GM11168 (cell line): ENCODE results near the gene ADARB2.
"Not testable (repeated sequence)": the region's sequence is repeated elsewhere in the genome, so short reads cannot be mapped to it uniquely, and the experiment has no call there.

ENCODE experiments used
- in situ Hi-C: fragments of 300-500 bp; cut with MboI; formaldehyde crosslinking; loops from one replicate; pipeline ENCODE4 v1.12.0; 2022; ENCODE audit warnings: low sequenced_read_pairs; ENCODE audit not compliant: unreplicated experiment

Gene ADARB2

GRCh38 chr10:1267148-1267547 lies 470.2 kb downstream of the ADARB2 start:
- in situ Hi-C loops: no loop called here

DNA sequence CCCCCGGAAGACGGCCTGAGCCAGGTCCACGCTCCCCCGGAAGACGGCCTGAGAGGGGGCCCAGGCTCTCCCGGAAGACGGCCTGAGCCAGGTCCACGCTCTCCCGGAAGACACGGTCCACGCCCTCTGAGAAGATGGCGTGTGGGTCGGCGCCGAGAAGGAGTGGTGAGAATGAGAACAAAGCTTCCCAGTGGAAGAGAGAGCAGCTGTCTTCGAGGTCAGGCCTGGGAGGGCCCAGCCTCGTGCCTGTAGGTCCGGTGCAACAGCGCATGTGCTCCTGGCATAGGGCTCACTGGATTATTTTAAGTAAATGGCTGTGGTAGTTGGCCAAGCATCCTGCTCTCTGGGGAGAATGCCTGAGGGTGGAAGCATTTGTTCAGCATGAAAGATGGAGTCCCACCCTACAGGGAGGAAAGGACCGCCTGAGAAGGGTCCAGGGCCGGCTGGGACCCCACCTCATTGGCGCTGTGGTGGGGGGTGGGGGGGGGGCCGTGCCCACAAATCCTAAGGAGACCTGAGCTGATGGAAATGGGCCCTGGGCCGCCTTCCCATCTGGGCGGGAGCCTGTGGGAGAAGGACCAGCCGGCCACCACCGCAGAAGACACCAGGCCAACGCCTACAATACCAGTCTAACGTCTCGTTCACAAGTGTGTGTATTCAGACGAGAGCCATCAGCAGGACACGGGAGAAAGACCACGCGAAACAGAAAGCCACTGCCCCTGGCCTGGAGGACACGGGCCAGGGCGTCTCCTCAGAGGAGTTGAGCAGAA lies 471.1 kb downstream of the ADARB2 start:
- in situ Hi-C loops: no loop called here

- in situ Hi-C loops: no loop called here
Observed at GRCh38 chr10:1264001-1264400, 473.3 kb downstream of the ADARB2 start.

- in situ Hi-C loops: no loop called here
Observed at GRCh38 chr10:1257274-1257673, 480.1 kb downstream of the ADARB2 start.

- in situ Hi-C loops: no loop called here
Observed at GRCh38 chr10:1256432-1256725, 480.9 kb downstream of the ADARB2 start.

DNA sequence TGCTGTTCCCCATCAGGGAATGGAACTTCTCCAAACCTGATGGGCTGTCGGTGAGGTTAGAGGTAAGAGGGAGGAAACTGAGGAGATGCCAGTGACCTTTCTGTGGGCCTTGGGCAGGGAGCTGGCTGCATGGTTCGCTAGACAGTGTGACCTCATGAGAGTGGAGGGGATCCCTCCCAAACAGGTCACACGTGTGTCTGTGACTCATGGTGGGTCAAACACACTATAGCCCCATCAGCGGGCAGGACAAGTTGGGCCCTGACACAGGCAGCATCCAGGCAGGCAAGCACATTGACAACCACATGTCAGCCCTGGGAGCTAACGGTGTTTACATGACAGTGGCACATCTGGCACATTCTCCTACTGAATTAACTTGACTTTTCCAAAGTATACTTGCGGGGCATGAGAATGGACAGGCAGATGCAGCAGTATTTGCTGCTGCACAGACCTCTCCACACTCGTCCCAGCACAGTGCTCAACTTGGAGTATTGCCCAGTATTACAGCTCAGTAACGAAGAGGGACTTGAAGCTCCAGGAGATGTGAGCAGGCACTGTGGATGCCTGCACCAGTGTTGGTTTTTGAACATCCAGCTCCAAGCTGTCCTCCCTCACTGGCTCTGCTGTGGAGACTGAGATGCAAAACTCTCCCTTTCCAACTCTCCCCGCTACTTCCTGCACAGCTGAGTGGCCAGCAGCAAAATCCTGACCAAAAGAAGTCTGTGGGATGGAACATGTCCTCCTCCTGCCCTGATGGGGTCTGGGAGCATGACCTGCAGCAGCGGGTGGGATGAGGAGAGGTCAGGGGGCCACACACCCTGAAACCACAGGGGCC lies 481.5 kb downstream of the ADARB2 start:
- in situ Hi-C loops: no loop called here

DNA sequence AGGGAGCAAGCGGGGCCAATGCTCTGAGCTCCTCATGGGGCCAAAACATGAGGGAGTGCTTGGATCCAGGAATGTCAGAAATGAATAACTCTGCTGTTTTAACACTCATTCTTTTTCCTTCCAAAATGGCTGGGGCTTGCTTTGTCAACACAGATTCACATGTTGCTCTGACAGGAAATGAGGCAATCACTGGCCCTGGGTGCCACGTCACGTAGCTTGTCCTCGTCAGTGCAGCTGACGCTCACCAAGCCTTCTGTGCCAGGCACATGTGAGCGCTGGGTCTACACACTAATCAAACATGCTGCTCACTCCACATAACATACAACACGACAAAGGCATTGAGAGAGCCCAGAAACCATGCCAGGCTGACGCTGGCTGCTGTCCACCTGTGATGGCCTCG lies 482.2 kb downstream of the ADARB2 start:
- in situ Hi-C loops: no loop called here

GRCh38 chr10:1253523-1254353 lies 483.6 kb downstream of the ADARB2 start:
- in situ Hi-C loops: no loop called here

GRCh38 chr10:1251769-1252168 lies 485.6 kb downstream of the ADARB2 start:
- in situ Hi-C loops: no loop called here

DNA sequence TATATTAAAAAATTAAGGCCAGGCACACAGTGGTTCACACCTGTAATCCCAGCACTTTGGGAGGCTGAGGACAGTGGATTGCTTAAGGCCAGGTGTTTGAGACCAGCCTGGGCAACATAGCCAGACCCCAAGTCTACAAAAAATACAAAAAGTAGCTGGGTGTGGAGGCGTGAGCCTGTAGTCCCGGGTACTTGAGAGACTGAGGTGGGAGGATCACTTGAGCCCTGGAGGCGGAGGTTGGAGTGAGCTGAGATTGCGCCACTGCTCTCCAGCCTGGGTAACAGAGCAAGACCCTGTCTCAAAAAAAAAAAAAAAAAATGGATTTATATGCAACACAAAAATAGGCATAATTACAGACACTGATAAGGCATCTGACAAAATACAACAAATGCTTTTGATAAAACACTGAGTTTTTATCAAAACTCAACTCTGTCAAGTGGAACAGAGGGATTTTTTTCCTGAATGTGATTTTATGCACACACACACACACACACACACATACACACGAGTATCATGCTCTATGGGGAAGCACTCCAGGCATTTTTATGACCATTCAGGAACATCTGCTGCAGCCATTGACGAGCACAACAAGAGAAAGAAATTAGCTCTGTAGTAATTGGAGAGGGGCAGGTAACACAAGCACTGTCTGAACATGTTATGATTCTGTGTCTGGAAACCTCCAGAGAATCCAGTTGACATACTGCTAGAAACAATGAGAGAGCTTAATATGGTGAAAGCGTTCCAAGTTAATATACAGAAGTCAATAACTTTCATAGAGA lies 488.0 kb downstream of the ADARB2 start:
- in situ Hi-C loops: no loop called here

GRCh38 chr10:1248262-1248630 lies 489.1 kb downstream of the ADARB2 start:
- in situ Hi-C loops: not testable (repeated sequence)

DNA sequence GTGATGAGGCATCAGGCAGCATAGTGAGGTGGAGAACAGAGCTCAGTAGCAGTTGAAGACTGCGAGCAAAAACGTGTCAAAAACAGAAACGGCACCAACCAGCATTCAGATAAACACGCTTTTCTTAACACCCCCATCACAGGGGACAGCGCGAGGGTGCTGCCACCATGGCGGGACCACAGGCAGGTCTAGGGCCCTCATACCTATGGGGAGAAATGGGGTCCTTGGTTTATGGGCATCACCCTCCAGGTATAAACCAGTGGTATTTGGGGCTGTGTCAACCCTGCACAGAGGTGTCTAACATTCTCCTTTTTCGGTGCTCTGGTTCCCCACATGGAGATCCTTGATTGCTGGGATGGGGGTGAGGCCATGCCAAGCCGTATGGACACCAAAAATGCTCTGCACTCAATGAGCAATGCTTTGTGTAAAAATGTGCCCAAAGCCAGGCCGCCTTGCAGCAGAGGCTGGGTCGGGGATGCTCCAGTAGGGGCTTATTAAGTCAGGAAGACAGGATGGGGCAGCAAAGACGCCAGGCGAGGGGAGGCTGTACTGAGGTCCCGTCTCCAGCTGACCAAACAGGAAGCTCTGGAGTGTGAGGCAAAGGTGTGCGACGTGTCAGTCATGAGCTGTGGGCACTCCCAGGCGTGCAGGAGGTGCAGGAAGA lies 489.6 kb downstream of the ADARB2 start:
- in situ Hi-C loops: no loop called here

- in situ Hi-C loops: no loop called here
Observed at GRCh38 chr10:1244493-1244892, 492.8 kb downstream of the ADARB2 start.

- in situ Hi-C loops: no loop called here
Observed at GRCh38 chr10:1243486-1244234, 493.7 kb downstream of the ADARB2 start.

DNA sequence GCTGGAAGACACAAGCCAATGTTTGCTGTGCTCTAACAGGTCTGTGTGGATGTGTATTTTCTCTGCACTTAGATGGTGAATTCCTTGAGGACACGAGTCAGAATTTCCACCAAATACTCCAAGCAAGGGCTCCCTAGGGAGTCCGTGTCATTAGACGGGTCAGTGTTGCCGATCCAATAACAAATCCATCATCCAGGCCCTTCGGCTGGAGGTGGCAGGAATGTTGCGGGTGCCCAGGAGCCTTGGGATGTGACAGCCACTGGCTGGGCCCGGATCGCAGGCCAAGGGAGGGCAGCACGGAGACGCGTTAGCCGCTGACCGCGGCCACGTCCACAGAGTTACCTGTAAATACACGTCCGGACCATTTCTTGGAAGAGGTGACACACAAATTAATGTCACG lies 494.4 kb downstream of the ADARB2 start:
- in situ Hi-C loops: no loop called here

DNA sequence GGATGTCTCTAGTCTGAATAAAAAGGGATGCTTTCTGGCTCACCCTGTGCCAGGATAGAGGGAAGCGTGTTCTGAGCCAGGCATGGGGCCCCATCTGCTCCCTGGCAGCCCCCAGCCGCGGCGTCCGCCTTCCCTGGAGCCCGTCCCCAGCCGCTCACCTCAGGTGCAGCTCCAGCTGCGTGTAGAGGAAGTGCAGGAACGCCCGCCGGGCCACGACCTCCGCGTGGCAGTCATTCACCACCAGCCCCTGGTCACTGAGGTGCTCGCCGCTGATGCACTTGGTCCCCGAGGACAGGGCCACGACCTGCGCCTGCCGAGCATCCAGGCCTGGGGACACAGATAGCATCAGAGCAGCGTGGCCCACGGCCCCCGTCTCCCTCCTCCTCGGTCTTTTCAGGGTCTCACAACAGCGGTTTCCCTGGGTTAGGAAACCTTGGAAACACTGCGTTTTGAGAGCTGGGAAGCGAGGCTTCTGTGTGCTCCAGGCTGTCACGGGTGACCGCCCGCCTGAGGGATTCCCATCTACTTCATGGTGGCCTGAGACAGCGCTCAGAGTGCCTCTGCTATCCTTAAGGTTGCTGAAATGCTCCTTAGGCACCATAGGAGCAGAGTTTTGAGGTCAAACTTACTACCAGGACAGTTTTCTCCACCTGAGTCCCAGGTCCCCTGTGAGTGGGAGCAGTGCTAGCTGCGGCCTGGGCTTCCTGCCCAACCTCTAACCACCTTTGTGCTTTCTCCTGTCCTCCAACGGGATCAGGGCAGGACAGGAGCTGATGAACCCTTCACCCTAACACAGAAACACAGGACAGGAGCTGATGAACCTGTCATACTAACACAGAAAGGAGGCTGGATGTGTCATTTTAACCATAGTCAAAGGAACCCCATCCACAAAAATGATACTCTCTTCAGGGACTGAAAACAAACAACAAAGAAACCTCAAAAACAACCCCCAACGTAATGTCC lies 495.1 kb downstream of the ADARB2 start:
- in situ Hi-C loops: no loop called here

GRCh38 chr10:1241322-1241890 lies 495.9 kb downstream of the ADARB2 start:
- in situ Hi-C loops: no loop called here

DNA sequence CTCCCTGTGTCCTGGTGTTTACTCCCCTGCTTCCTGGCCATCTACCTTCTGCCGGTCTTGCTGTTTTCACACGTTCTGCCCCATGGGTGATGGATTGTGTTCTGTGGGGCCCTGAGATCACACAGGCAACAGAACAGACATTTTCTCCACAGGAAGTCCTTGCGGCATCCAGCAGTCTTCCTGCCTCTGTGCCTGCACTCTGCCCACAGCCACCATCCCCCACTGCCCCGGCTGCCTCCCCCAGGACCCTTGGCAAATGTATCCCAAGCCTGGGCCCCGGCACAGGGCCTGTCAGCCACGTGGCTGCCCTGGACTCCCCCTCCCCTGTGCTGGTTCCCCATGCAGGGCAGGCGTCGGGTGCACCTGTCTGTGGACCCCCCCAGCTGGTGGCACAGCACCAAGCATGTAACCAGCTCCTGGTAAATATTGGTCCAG lies 497.0 kb downstream of the ADARB2 start:
- in situ Hi-C loops: no loop called here
